GM12865 (cell line): Measurements from ENCODE around the gene CNN3.

Experiments
- DNase-seq: peaks from one replicate; pipeline ENCODE4 v3.0.0; 2010; ENCODE audit warnings: low read depth
- H3K4me3 ChIP-seq: 2 replicates; pipeline ENCODE4 v1.5.1; 2011; ENCODE audit warnings: mild to moderate bottlenecking, low read depth, low read length, control low read depth
- TF ChIP-seq, protein P1 (sequence below): IDR thresholded peaks from 2 replicates; pipeline ENCODE4 v1.5.1; 2011; ENCODE audit warnings: low read length, control low read depth, low read depth, inconsistent platforms; ENCODE audit not compliant: insufficient read depth; ENCODE audit errors: missing control alignments

Gene CNN3

GRCh38 chr1:94926915-94927404 lies at the start of gene CNN3:
Gene CNN3 (minus strand): TSS chr1:94927110. CDS start chr1:94926894, 216 bp downstream.
- DNase-seq: peak; percentile 43
- TF ChIP-seq, protein P1, sequence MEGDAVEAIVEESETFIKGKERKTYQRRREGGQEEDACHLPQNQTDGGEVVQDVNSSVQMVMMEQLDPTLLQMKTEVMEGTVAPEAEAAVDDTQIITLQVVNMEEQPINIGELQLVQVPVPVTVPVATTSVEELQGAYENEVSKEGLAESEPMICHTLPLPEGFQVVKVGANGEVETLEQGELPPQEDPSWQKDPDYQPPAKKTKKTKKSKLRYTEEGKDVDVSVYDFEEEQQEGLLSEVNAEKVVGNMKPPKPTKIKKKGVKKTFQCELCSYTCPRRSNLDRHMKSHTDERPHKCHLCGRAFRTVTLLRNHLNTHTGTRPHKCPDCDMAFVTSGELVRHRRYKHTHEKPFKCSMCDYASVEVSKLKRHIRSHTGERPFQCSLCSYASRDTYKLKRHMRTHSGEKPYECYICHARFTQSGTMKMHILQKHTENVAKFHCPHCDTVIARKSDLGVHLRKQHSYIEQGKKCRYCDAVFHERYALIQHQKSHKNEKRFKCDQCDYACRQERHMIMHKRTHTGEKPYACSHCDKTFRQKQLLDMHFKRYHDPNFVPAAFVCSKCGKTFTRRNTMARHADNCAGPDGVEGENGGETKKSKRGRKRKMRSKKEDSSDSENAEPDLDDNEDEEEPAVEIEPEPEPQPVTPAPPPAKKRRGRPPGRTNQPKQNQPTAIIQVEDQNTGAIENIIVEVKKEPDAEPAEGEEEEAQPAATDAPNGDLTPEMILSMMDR: no peak
- peak within 1 kb of the TSS; percentile 18; the same call in 1 of the 2 replicates for H3K4me3 ChIP-seq

DNA sequence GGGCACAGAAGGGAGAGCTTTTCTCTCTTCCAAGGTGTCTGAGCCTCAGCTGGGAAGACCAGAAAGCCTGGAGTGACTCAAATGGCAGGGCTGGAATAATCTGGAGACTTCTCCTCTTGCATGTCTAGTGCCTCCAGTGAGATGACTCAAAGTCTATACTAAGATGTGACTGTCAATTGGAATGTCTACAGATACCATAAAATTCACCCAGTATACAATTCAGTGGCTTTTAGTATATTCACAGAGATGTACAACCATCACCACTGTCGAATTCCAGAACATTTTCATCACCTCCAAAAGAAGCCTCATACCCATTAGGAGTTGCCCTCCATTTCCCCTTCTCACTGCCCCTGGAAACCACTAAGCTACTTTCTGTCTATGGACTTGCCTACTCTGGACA lies 47.9 kb upstream of the CNN3 start:
- DNase-seq: no peak
- H3K4me3 ChIP-seq: no peak overlapping the region
- TF ChIP-seq, protein P1: no peak

GRCh38 chr1:94974241-94974640 lies 47.3 kb upstream of the CNN3 start:
- no peak overlapping the region for H3K4me3 ChIP-seq
- TF ChIP-seq, protein P1: no peak
- no peak for DNase-seq

GRCh38 chr1:94973309-94973922 lies 46.5 kb upstream of the CNN3 start:
- DNase-seq: no peak
- TF ChIP-seq, protein P1: no peak
- H3K4me3 ChIP-seq: no peak overlapping the region

- H3K4me3 ChIP-seq: no peak overlapping the region
- TF ChIP-seq, protein P1: no peak
- DNase-seq: no peak
These were observed 44.6 kb upstream of the CNN3 start for GRCh38 chr1:94971491-94971924.

DNA sequence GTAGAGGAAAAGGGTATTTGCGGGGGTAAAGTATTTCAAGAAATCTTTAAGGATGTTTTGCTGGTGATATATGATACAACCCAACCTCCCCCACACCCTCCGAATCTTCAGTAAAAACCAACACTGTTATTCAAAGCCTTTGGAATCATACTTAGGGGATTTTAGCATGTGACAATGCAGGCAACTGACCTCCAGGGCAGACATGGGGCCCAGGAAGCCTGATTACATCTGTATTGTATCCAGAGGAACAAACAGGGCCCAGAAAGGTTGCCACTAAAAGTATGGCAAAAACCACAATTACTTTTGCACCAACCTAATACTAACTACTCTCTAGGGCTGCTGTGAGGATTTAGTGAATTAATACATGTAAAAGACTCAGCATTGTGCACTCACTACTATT lies 43.9 kb upstream of the CNN3 start:
- no peak for DNase-seq
- TF ChIP-seq, protein P1: no peak
- H3K4me3 ChIP-seq: no peak overlapping the region

GRCh38 chr1:94969137-94969536 lies 42.2 kb upstream of the CNN3 start:
- H3K4me3 ChIP-seq: no peak overlapping the region
- TF ChIP-seq, protein P1: no peak
- no peak for DNase-seq
